IMR-90 (cell line): ENCODE results near the gene OR4M1. TPM values are rescaled to one million over a fixed set of nuclear protein-coding genes. Genes with fewer than 3 reads are reported as not detected.
"Not testable (repeated sequence)": the region's sequence is repeated elsewhere in the genome, so short reads cannot be mapped to it uniquely, and the experiment has no call there.

ENCODE experiments used
- ATAC-seq: fragments of 200-7000 bp; cut with Tn5 transposase; 2 replicates; pipeline ENCODE4 v1.9.1; 2020; ENCODE audit warnings: low read depth, mild to moderate bottlenecking, moderate library complexity
- BruUV-seq: library from RNA; stranded (reverse); fragments of 400-500 nt; replicated peaks from 2 replicates; lab custom pipeline; 2021; lab: Mats Ljungman, UMichigan
- CTCF ChIA-PET: fragments of 300-600 bp; formaldehyde crosslinking; extraction: SDS; loops from one replicate; lab custom pipeline; 2021; ENCODE audit warnings: antibody characterized with exemption; lab: Yijun Ruan, JAX
- POLR2A ChIA-PET: fragments of 300-600 bp; sonication (Branson Sonifier 250); formaldehyde crosslinking; loops from one replicate; lab custom pipeline; 2022; ENCODE audit warnings: antibody characterized with exemption; ENCODE audit not compliant: unreplicated experiment; lab: Charles Lee
- DNase-seq: peaks from one replicate; pipeline ENCODE4 v3.0.0; 2013
- H2AFZ ChIP-seq: replicated peaks from 2 replicates; pipeline ENCODE3; 2013; ENCODE audit warnings: low read length, mild to moderate bottlenecking; ENCODE audit not compliant: poor library complexity
- H2AK5ac ChIP-seq: 2 replicates; pipeline ENCODE4 v1.6.1; 2013; ENCODE audit warnings: low read depth, low read length, inconsistent platforms
- H2AK9ac ChIP-seq: replicated peaks from 2 replicates; pipeline ENCODE3; 2013; ENCODE audit warnings: mild to moderate bottlenecking, low read depth, low read length, moderate library complexity; ENCODE audit not compliant: poor library complexity
- H2BK120ac ChIP-seq: 2 replicates; pipeline ENCODE4 v1.6.1; 2013; ENCODE audit warnings: low read depth, low read length, inconsistent platforms
- H2BK15ac ChIP-seq: 3 replicates; pipeline ENCODE4 v1.6.1; 2013; ENCODE audit warnings: low read depth, low read length, inconsistent platforms
- H2BK20ac ChIP-seq: 2 replicates; pipeline ENCODE4 v1.6.1; 2013; ENCODE audit warnings: low read depth, mild to moderate bottlenecking, inconsistent platforms, low read length, moderate library complexity
- H2BK5ac ChIP-seq: 2 replicates; pipeline ENCODE4 v1.6.1; 2013; ENCODE audit warnings: mild to moderate bottlenecking, low read depth, low read length, inconsistent platforms; ENCODE audit not compliant: poor library complexity, severe bottlenecking
- H3K14ac ChIP-seq: replicated peaks from 2 replicates; pipeline ENCODE4 v1.6.1; 2013; ENCODE audit warnings: low read depth, low read length, inconsistent platforms
- H3K18ac ChIP-seq: 2 replicates; pipeline ENCODE4 v1.6.1; 2013; ENCODE audit warnings: low read depth, low read length, control low read depth
- H3K23ac ChIP-seq: 2 replicates; pipeline ENCODE4 v1.6.1; 2013; ENCODE audit warnings: low read depth, low read length, inconsistent platforms
- H3K27ac ChIP-seq: 2 replicates; pipeline ENCODE4 v1.5.1; 2013; ENCODE audit warnings: mild to moderate bottlenecking, control low read depth, low read length; ENCODE audit not compliant: insufficient read depth
- H3K27me3 ChIP-seq: 2 replicates; pipeline ENCODE4 v1.6.1; 2013; ENCODE audit warnings: low read length; ENCODE audit not compliant: control insufficient read depth, insufficient read depth
- H3K36me3 ChIP-seq: 2 replicates; pipeline ENCODE4 v1.6.1; 2013; ENCODE audit warnings: low read length, mixed read lengths; ENCODE audit not compliant: control insufficient read depth, insufficient read depth
- H3K4ac ChIP-seq: 2 replicates; pipeline ENCODE4 v1.6.1; 2013; ENCODE audit warnings: low read depth, low read length, inconsistent platforms
- H3K4me1 ChIP-seq: 2 replicates; pipeline ENCODE4 v1.6.1; 2013; ENCODE audit warnings: low read length, mixed read lengths; ENCODE audit not compliant: control insufficient read depth, insufficient read depth
- H3K4me2 ChIP-seq: 2 replicates; pipeline ENCODE4 v1.6.1; 2013; ENCODE audit warnings: low read depth, mild to moderate bottlenecking, control low read depth, low read length, moderate library complexity
- H3K4me3 ChIP-seq: 2 replicates; pipeline ENCODE4 v1.5.1; 2013; ENCODE audit warnings: low read depth, mild to moderate bottlenecking, control low read depth, low read length, moderate library complexity; ENCODE audit not compliant: insufficient read depth
- H3K56ac ChIP-seq: 2 replicates; pipeline ENCODE4 v1.6.1; 2013; ENCODE audit warnings: low read length, inconsistent platforms; ENCODE audit not compliant: insufficient read depth; ENCODE audit errors: extremely low read depth
- H3K79me1 ChIP-seq, 2 experiments: 2 replicates each; pipeline ENCODE4 v1.6.1; 2013; ENCODE audit warnings: low read length in 2 of 2, inconsistent platforms in 1 of 2, low read depth in 1 of 2
- H3K9ac ChIP-seq: 2 replicates; pipeline ENCODE4 v1.6.1; 2013; ENCODE audit warnings: low read depth, low read length, control low read depth
- H3K9me1 ChIP-seq: 2 replicates; pipeline ENCODE4 v1.6.1; 2013; ENCODE audit warnings: low read length, inconsistent platforms; ENCODE audit not compliant: insufficient read depth
- H3K9me3 ChIP-seq: 2 replicates; pipeline ENCODE4 v1.6.1; 2013; ENCODE audit warnings: low read length; ENCODE audit not compliant: control insufficient read depth, insufficient read depth
- H4K20me1 ChIP-seq: 2 replicates; pipeline ENCODE4 v1.6.1; 2013; ENCODE audit warnings: low read length, inconsistent platforms; ENCODE audit not compliant: insufficient read depth
- H4K5ac ChIP-seq: 2 replicates; pipeline ENCODE4 v1.6.1; 2013; ENCODE audit warnings: mild to moderate bottlenecking, low read depth, low read length, control low read depth
- H4K8ac ChIP-seq, 2 experiments: 2 replicates each; pipeline ENCODE4 v1.6.1; 2013; ENCODE audit warnings: low read depth in 2 of 2, low read length in 2 of 2, control low read depth in 1 of 2, inconsistent platforms in 1 of 2
- H4K91ac ChIP-seq: 2 replicates; pipeline ENCODE4 v1.6.1; 2013; ENCODE audit warnings: low read depth, low read length, inconsistent platforms; ENCODE audit not compliant: insufficient read depth
- BHLHE40 ChIP-seq: fragments of 150-350 bp; IDR thresholded peaks from 2 replicates; pipeline ENCODE4 v1.6.1; 2016; ENCODE audit warnings: mild to moderate bottlenecking, low read depth, low read length
- CHD1 ChIP-seq: IDR thresholded peaks from 2 replicates; pipeline ENCODE4 v1.6.1; 2012; ENCODE audit warnings: low read depth, low read length, improper control_type of control experiment
- CTCF ChIP-seq: conservative IDR thresholded peaks from 2 replicates; pipeline ENCODE4 v1.5.1; 2012; ENCODE audit warnings: mild to moderate bottlenecking, low read depth, low read length, improper control_type of control experiment
- MAZ ChIP-seq: IDR thresholded peaks from 2 replicates; pipeline ENCODE4 v1.6.1; 2012; ENCODE audit warnings: low read depth, mild to moderate bottlenecking, low read length, improper control_type of control experiment, moderate library complexity, borderline replicate concordance
- RAD21 ChIP-seq: IDR thresholded peaks from 2 replicates; pipeline ENCODE4 v1.6.1; 2012; ENCODE audit warnings: low read length, improper control_type of control experiment
- RFX5 ChIP-seq: IDR thresholded peaks from 2 replicates; pipeline ENCODE4 v1.8.0; 2012; ENCODE audit warnings: low read depth, mild to moderate bottlenecking, low read length, moderate library complexity
- WGBS, 2 experiments: methylation state at CpG; one replicate each; pipeline versions ENCODE4 v1.1.5 to v1.1.7; 2013; ENCODE audit warnings: missing lambda C conversion rate in 2 of 2; ENCODE audit not compliant: insufficient read length in 1 of 2; ENCODE audit errors: extremely low coverage in 2 of 2; 5-methylcytosine and 5-hydroxymethylcytosine counted together
- dilution Hi-C: fragments of 300-500 bp; cut with HindIII; formaldehyde crosslinking; loops from one replicate; pipeline ENCODE4 v1.14.3; 2018; ENCODE audit warnings: low sequenced_read_pairs; ENCODE audit not compliant: unreplicated experiment
- in situ Hi-C: fragments of 300-500 bp; cut with MboI; formaldehyde crosslinking; loops from 3 replicates; pipeline ENCODE4 v1.14.3; 2019; ENCODE audit warnings: low sequenced_read_pairs, inconsistent platforms, mixed read lengths
- intact Hi-C: fragments of 100-400 bp; cut with micrococcal nuclease; formaldehyde crosslinking; loops from 2 replicates; pipeline ENCODE4 v1.10.0; 2022
- polyA plus RNA-seq, 3 experiments: library from polyadenylated mRNA; depleted of rRNA; stranded (reverse); fragments of >200 nt; gene quantifications; 2 replicates each; pipeline ENCODE4 v1.2.3, GENCODE V29; 2012; ENCODE audit warnings: low replicate concordance in 1 of 3
- total RNA-seq: library from RNA; depleted of rRNA; stranded (reverse); fragments of >200 nt; gene quantifications from 2 replicates; pipeline ENCODE4 v1.2.3, GENCODE V29; 2012

OR4M1 gene
- total and polyA plus RNA-seq, 2 of the 4 experiments (the other 2 are of a cell fraction) = not detected

- in situ Hi-C loops = no loop called here
- H2AFZ ChIP-seq = no peak overlapping the region
Observed at GRCh38 chr14:19823765-19824164, 50.5 kb downstream of the OR4M1 start.

GRCh38 chr14:19827626-19828244, 54.4 kb downstream of the OR4M1 start:
- H3K79me1 ChIP-seq, dilution Hi-C loops, H3K4ac ChIP-seq, H2AK5ac ChIP-seq, H2BK5ac ChIP-seq, BruUV-seq, H4K8ac ChIP-seq, H3K18ac ChIP-seq, H3K23ac ChIP-seq, H2BK15ac ChIP-seq, H2AK9ac ChIP-seq, H3K4me1 ChIP-seq, DNase-seq, in situ Hi-C loops, CTCF ChIA-PET, H3K36me3 ChIP-seq, H4K91ac ChIP-seq, H2BK20ac ChIP-seq, H3K9ac ChIP-seq, H3K4me2 ChIP-seq, H3K56ac ChIP-seq, H3K27ac ChIP-seq, H2BK120ac ChIP-seq, ATAC-seq, H3K27me3 ChIP-seq, intact Hi-C loops, H4K20me1 ChIP-seq, H2AFZ ChIP-seq, H3K14ac ChIP-seq, H4K5ac ChIP-seq, H3K9me3 ChIP-seq, H3K9me1 ChIP-seq, H3K4me3 ChIP-seq, POLR2A ChIA-PET: not testable (repeated sequence)
- WGBS, 2 experiments = 38% methylated on average over 6 of the region's 12 CpGs; no CpG with 5 or more reads in 1 of the 2 experiments

More at GRCh38 chr14:19823765-19824164, 50.5 kb downstream of the OR4M1 start:
- POLR2A ChIA-PET = no interaction called here
- Histone ChIP-seq H3K56ac (no peak overlapping the region), H3K27ac (no peak overlapping the region), H4K20me1 (no peaks in the 10 kb centered on the region), H2AK5ac (no peak overlapping the region), H2BK20ac (no peak overlapping the region), H3K4ac (no peak overlapping the region), H3K23ac (no peak overlapping the region), H4K91ac (no peak overlapping the region), H3K36me3 (no peaks in the 10 kb centered on the region), H3K4me3 (no peak overlapping the region), H2BK5ac (no peak overlapping the region), H3K79me1 (no peaks in the 10 kb centered on the region), H4K5ac (no peak overlapping the region), H2BK120ac (no peak overlapping the region), H3K9me1 (no peaks in the 10 kb centered on the region), H3K4me1 (no peaks in the 10 kb centered on the region), H3K18ac (no peak overlapping the region), H2AK9ac (no peak overlapping the region), H2BK15ac (no peak overlapping the region), H3K9me3 (peaks cover 14% of the 10 kb centered on the region), H3K27me3 (no peaks in the 10 kb centered on the region), H3K9ac (no peak overlapping the region), H4K8ac (no peak overlapping the region), H3K14ac (no peak overlapping the region), H3K4me2 (no peak overlapping the region)
- BruUV-seq = no TSS peak
- DNase-seq (no peak), ATAC-seq (no peak)
- CTCF ChIA-PET = no interaction called here
- dilution Hi-C loops (no loop called here), intact Hi-C loops (no loop called here)
- WGBS, 2 experiments = no CpG with 5 or more reads among the region's 1 CpG
- TF ChIP-seq MAZ = no peak
- TF ChIP-seq BHLHE40 = no peak
- no peak for TF ChIP-seq CTCF
- no peak for TF ChIP-seq CHD1
- no peak for TF ChIP-seq RAD21
- TF ChIP-seq RFX5 = no peak
